Prostate gland (tissue), 2 donors: ENCODE results near the gene ACOT9. TPM values are rescaled to one million over a fixed set of nuclear protein-coding genes. Genes with fewer than 3 reads are reported as not detected.

ENCODE experiments used
- DNase-seq: peaks from one replicate; pipeline ENCODE4 v3.0.0-alpha.2; 2019; ENCODE audit warnings: low spot score
- H3K27ac ChIP-seq, 2 donors: fragments of 200-600 bp; sonication (generic); 2 replicates each; pipeline ENCODE4 v1.5.1; 2017 to 2019
- H3K27me3 ChIP-seq: fragments of 200-600 bp; sonication (generic); replicated peaks from 2 replicates; pipeline ENCODE4 v1.5.1; 2019; ENCODE audit not compliant: insufficient read depth
- H3K36me3 ChIP-seq, 2 donors: fragments of 200-600 bp; sonication (generic); 1 replicate in 1 of 2; 2 replicates in 1 of 2; pipeline versions ENCODE4 v1.5.1 to v1.8.1; 2017 to 2019
- H3K4me1 ChIP-seq: fragments of 200-600 bp; sonication (generic); replicated peaks from 2 replicates; pipeline ENCODE4 v1.5.1; 2019
- H3K4me3 ChIP-seq, 2 donors: fragments of 200-600 bp; sonication (generic); 2 replicates each; pipeline ENCODE4 v1.5.1; 2017 to 2019
- H3K9me3 ChIP-seq: fragments of 200-600 bp; sonication (generic); 2 replicates; pipeline ENCODE4 v1.5.1; 2017
- CTCF ChIP-seq, 4 experiments: fragments of 200-600 bp in 2 of 4; fragments of 450-650 bp in 2 of 4; sonication (generic) in 2 of 4; IDR thresholded peaks; 1 replicate in 3 of 4; 2 replicates in 1 of 4; pipeline ENCODE4 v1.5.1; 2016 to 2019; ENCODE audit warnings: antibody characterized with exemption in 4 of 4, mild to moderate bottlenecking in 2 of 4, moderate library complexity in 2 of 4
- POLR2A ChIP-seq: fragments of 450-650 bp; IDR thresholded peaks from one replicate; pipeline ENCODE4 v1.6.1; 2016; ENCODE audit warnings: antibody characterized with exemption, mild to moderate bottlenecking
- POLR2AphosphoS5 ChIP-seq: sonication (generic); formaldehyde crosslinking; IDR thresholded peaks from one replicate; pipeline ENCODE4 v1.6.1; 2017; ENCODE audit warnings: antibody characterized with exemption
- WGBS: methylation state at CpG from one replicate; pipeline ENCODE4 v1.1.5; 2018; 5-methylcytosine and 5-hydroxymethylcytosine counted together
- intact Hi-C: fragments of 100-400 bp; cut with DNase I; formaldehyde crosslinking; loops from one replicate; pipeline ENCODE4 v1.14.2; 2022
- total RNA-seq, 2 donors: library from RNA; depleted of rRNA; stranded (reverse); fragments of >200 nt; gene quantifications; one replicate each; pipeline ENCODE4 v1.1.0, GENCODE V29; 2016

The ACOT9 gene
- total RNA-seq, 2 donors from 2014 or later = 19.6 to 31.5 TPM

GRCh38 chrX:23759821-23760220 lies 16.7 kb upstream of the ACOT9 start:
- WGBS = 64% methylated on average over 2 of the region's 2 CpGs
- no peaks in the 10 kb centered on the region for H3K36me3 ChIP-seq
- H3K27ac ChIP-seq = no peak overlapping the region
- no peak for DNase-seq
- no peak overlapping the region for H3K4me3 ChIP-seq
- no peaks in the 10 kb centered on the region for H3K4me1 ChIP-seq
- no peak for TF ChIP-seq POLR2A
- TF ChIP-seq CTCF (IDR thresholded peaks at IDR 0.05) = no peak
- no peak for TF ChIP-seq POLR2AphosphoS5
- no peaks in the 10 kb centered on the region for H3K27me3 ChIP-seq
- intact Hi-C loops = no loop called here
- no peaks in the 10 kb centered on the region for H3K9me3 ChIP-seq

GRCh38 chrX:23756165-23756564 lies 13.1 kb upstream of the ACOT9 start:
- Histone ChIP-seq H3K4me1 (no peaks in the 10 kb centered on the region), H3K4me3 (no peak overlapping the region), H3K9me3 (no peaks in the 10 kb centered on the region), H3K27ac (no peak overlapping the region), H3K36me3 (no peaks in the 10 kb centered on the region), H3K27me3 (no peaks in the 10 kb centered on the region)
- intact Hi-C loops = no loop called here
- DNase-seq = peak; percentile 28
- TF ChIP-seq POLR2A (no peak), CTCF (IDR thresholded peaks at IDR 0.05) (peak in 3 of 4 experiments; percentile 31 to 45 (median 39))
- 0% methylated on average over 4 of the region's 4 CpGs for WGBS

- intact Hi-C loops = no loop called here
- DNase-seq = no peak
- WGBS = 92% methylated on average over 1 of the region's 1 CpG
- Histone ChIP-seq H3K27me3 (no peaks in the 10 kb centered on the region), H3K4me1 (no peaks in the 10 kb centered on the region), H3K9me3 (no peaks in the 10 kb centered on the region), H3K27ac (no peak overlapping the region), H3K36me3 (no peaks in the 10 kb centered on the region), H3K4me3 (no peak overlapping the region)
- TF ChIP-seq CTCF (IDR thresholded peaks at IDR 0.05) = no peak
These were observed 11.6 kb upstream of the ACOT9 start for GRCh38 chrX:23754664-23755063.

- H3K27ac ChIP-seq = no peak overlapping the region
- WGBS = 62% methylated on average over 2 of the region's 2 CpGs
These were observed 9.8 kb upstream of the ACOT9 start for GRCh38 chrX:23752740-23753415.

More at GRCh38 chrX:23752740-23753415, 9.8 kb upstream of the ACOT9 start:
- no peaks in the 10 kb centered on the region for H3K4me1 ChIP-seq
- DNase-seq = no peak
- intact Hi-C loops = no loop called here
- TF ChIP-seq POLR2AphosphoS5 (no peak), POLR2A (no peak), CTCF (IDR thresholded peaks at IDR 0.05) (no peak)
- H3K4me3 ChIP-seq = no peak overlapping the region
- H3K9me3 ChIP-seq = no peaks in the 10 kb centered on the region
- H3K27me3 ChIP-seq = no peaks in the 10 kb centered on the region
- no peaks in the 10 kb centered on the region for H3K36me3 ChIP-seq
